HG03571 (cell line): ENCODE results near the gene TRIP11.

Source experiments
- ATAC-seq: cut with Tn5 transposase; IDR thresholded peaks from one replicate; pipeline ENCODE4 v1.9.1; 2021; ENCODE audit not compliant: unreplicated experiment

Gene TRIP11

DNA sequence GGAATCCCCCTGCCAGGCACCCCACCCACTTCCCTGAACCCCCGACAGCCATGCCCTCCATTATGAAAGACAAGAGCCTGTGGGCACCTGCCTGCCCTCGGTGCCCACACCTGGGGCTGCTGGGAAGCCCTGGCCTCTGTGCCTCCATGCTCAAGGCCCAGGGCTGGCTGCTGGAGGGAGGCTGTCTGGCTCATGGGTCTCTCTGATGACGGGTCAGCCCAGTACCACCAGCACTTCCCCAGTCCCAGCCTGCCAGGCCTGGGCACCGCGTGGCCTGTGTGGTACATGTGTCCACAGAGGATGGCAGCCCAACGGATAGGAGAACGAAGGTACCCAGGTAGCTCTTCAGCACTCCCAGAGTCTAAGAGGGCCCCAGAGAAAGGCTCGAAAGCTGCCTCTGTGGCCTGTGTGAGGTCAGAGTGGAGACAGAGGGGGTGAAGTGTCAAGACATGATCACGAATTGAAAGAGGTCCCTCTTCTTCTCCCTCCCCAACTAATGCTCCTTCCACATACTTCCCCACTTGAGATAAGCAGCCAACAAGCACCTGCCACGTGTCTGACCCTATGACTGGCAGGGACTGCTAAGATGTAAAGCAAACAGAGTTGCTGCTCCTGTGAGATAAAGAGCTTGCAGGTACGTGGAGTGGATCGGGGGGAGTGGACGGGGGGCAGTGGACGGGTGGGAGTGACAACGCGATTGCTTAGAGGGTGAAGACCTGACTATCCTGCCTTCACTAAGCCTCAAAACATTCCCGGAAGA is 113.5 kb downstream of the TRIP11 start:
- ATAC-seq = no peak

GRCh38 chr14:91925727-91926121 is 114.1 kb downstream of the TRIP11 start:
- no peak for ATAC-seq

DNA sequence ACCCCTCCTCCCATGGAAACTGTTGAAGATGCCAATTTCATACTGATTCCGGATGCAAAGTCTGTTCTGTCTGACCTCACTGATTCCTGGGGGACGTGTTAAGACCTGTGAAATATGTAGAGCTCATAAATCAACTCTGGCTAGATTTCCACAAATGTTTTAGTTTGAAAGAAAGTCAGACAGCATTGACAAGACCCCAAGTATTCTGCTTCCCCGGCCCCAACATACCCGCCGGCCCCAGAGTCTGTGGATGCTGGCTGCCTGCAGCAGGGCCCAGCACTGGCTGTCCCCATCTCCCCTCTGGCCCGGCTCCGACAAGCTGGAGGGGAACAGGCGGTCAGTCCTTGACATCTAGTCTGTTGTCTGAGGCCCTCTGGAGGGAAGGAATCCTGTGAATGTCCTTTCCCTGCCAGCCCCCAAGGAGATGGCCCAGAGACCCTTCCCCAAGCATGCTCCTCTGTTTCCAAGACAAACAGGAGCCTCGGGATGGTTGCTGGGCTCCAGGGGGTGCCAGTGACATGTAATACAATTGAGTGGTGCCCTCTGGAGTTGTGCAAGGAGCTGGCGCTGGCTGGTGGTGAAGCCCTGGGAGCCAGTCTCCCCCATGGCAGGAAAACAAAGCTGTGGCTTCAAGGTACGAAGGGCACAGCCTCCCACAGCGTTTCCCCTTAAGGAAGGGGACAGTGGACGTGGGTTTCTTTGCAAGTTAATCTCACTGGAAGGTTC is 114.7 kb downstream of the TRIP11 start:
- ATAC-seq = no peak

DNA sequence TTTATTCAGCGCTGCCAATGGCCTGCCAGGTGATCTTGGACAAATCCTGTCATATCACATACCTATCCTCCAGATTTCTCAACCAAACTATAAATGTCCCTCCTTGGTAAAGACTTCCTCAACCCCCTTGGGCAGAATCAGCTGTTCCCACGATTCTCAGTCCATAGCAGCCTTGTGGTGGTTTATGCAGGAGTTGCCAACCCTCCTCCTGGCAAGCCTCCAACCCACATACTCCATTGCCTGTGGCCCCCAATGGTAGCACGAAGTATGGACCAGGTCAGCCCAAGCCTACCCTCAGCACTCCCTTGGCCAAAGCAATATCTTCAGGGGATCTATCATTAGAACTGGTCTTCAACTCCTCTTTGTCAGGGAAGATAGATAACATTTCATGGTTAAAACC is 119.3 kb downstream of the TRIP11 start:
- ATAC-seq = no peak

DNA sequence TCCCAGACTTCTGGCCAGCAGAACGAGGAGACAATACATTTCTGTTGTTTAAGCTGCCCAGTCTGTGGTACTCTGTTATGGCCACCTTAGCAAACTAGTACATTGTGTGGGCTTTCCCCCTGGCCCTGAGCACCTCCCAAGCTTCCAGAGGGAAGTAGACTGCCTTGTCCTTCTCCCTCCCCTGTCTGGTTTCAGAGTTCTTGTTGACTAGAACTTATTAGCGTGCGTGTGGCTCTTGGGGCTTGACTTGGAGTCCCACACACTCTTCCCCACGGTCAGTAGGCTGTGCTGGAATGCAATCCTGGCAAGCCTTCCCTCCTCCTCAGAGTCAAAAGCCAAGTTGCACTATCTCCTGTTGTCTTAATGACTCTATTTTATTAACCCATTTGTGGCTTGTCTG is 120.0 kb downstream of the TRIP11 start:
- no peak for ATAC-seq

- ATAC-seq = no peak
These were observed 121.5 kb downstream of the TRIP11 start for GRCh38 chr14:91918186-91918883.
